Colon (tissue), 2 donors: Measurements from ENCODE around the gene PISD.

Experiments
- FAIRE-seq: peaks from 2 replicates; lab custom pipeline; 2012; peaks lifted over from hg19 to GRCh38; lab: Jason Lieb, UNC
- donor health status: control.
- donor health status: control.

The PISD gene

GRCh38 chr22:31652911-31653684, 8.9 kb downstream of the PISD start:
- FAIRE-seq: no peak

GRCh38 chr22:31652088-31652487, 9.9 kb downstream of the PISD start:
- FAIRE-seq: no peak

- no peak for FAIRE-seq
Observed at GRCh38 chr22:31651664-31652063, 10.4 kb downstream of the PISD start.

GRCh38 chr22:31650391-31650790, 11.6 kb downstream of the PISD start:
- no peak for FAIRE-seq

- no peak for FAIRE-seq
Observed at GRCh38 chr22:31647523-31648320, 14.3 kb downstream of the PISD start.

GRCh38 chr22:31647066-31647465, 14.9 kb downstream of the PISD start:
- no peak for FAIRE-seq

- no peak for FAIRE-seq
Observed at GRCh38 chr22:31646186-31647019, 15.6 kb downstream of the PISD start.

- no peak for FAIRE-seq
Observed at GRCh38 chr22:31639436-31640039, 22.5 kb downstream of the PISD start.

GRCh38 chr22:31637891-31638618, 24.0 kb downstream of the PISD start:
- no peak for FAIRE-seq

GRCh38 chr22:31637447-31637890, 24.5 kb downstream of the PISD start:
- FAIRE-seq: no peak

- FAIRE-seq: no peak
Observed at GRCh38 chr22:31635638-31636306, 26.2 kb downstream of the PISD start.

GRCh38 chr22:31631436-31631835, 30.6 kb downstream of the PISD start:
- no peak for FAIRE-seq

GRCh38 chr22:31630331-31631329, 31.4 kb downstream of the PISD start:
- no peak for FAIRE-seq

GRCh38 chr22:31629741-31630184, 32.3 kb downstream of the PISD start:
- FAIRE-seq: no peak

GRCh38 chr22:31628969-31629708, 32.9 kb downstream of the PISD start:
- no peak for FAIRE-seq

- FAIRE-seq: no peak
Observed at GRCh38 chr22:31628362-31628761, 33.7 kb downstream of the PISD start.

GRCh38 chr22:31627223-31627731, 34.7 kb downstream of the PISD start:
- FAIRE-seq: no peak

GRCh38 chr22:31626427-31627150, 35.4 kb downstream of the PISD start:
- no peak for FAIRE-seq
